SK-N-SH (cell line): ENCODE data around the gene C1orf174. TPM values are rescaled to one million over a fixed set of nuclear protein-coding genes. Genes with fewer than 3 reads are reported as not detected.

Source experiments
- CTCF ChIA-PET: fragments of 300-600, 350-600 bp; formaldehyde crosslinking; extraction: SDS; loops from one replicate; lab custom pipeline; 2021; lab: Yijun Ruan, JAX
- POLR2A ChIA-PET: fragments of 350-600 bp; sonication (Branson Sonifier 250); formaldehyde crosslinking; extraction: SDS; loops from one replicate; lab custom pipeline; 2020; ENCODE audit warnings: antibody characterized with exemption, inconsistent platforms; lab: Yijun Ruan, JAX
- DNase-seq: peaks from one replicate; pipeline ENCODE4 v3.0.0; 2012
- H2AFZ ChIP-seq: fragments of 200-600 bp; sonication (generic); 2 replicates; pipeline ENCODE4 v1.8.1; 2016; ENCODE audit warnings: antibody characterized with exemption, mild to moderate bottlenecking, low read depth
- H3F3A ChIP-seq: fragments of 200-600 bp; sonication (generic); replicated peaks from 2 replicates; pipeline ENCODE3; 2016; ENCODE audit warnings: antibody characterized with exemption, mild to moderate bottlenecking; ENCODE audit not compliant: insufficient read depth
- H3K27ac ChIP-seq, 2 experiments: fragments of 200-500 bp in 1 of 2; fragments of 200-600 bp in 1 of 2; sonication (Bioruptor generic) in 1 of 2; sonication (generic), shearing (Covaris generic) in 1 of 2; 2 replicates each; pipeline versions ENCODE4 v1.5.1 to v1.6.1; 2014 to 2016; ENCODE audit warnings: low read depth in 2 of 2, inconsistent platforms in 1 of 2, low read length in 1 of 2, mild to moderate bottlenecking in 1 of 2, mixed read lengths in 1 of 2
- H3K27me3 ChIP-seq: fragments of 200-600 bp; sonication (generic), shearing (Covaris generic); 2 replicates; pipeline ENCODE4 v1.6.1; 2016; ENCODE audit warnings: mixed run types; ENCODE audit not compliant: insufficient read depth
- H3K36me3 ChIP-seq, 2 experiments: fragments of 200-500 bp in 1 of 2; fragments of 200-600 bp in 1 of 2; sonication (Bioruptor generic) in 1 of 2; sonication (generic) in 1 of 2; replicated peaks in 1 of 2; 2 replicates each; pipeline versions ENCODE3 to v1.5.1; 2014 to 2016; ENCODE audit warnings: low read length in 1 of 2, mild to moderate bottlenecking in 1 of 2; ENCODE audit not compliant: insufficient read depth in 2 of 2, control insufficient read depth in 1 of 2
- H3K4me1 ChIP-seq, 2 experiments: fragments of 200-500 bp in 1 of 2; fragments of 200-600 bp in 1 of 2; sonication (Bioruptor generic) in 1 of 2; sonication (generic), shearing (Covaris generic) in 1 of 2; 2 replicates each; pipeline versions ENCODE4 v1.5.1 to v1.6.1; 2014 to 2016; ENCODE audit warnings: low read depth in 1 of 2, low read length in 1 of 2, mixed run types in 1 of 2; ENCODE audit not compliant: insufficient read depth in 2 of 2, control insufficient read depth in 1 of 2
- H3K4me2 ChIP-seq: fragments of 200-600 bp; sonication (generic), shearing (Covaris generic); 2 replicates; pipeline ENCODE4 v1.6.1; 2017; ENCODE audit warnings: mixed run types
- H3K4me3 ChIP-seq, 2 experiments: fragments of 200-500 bp in 1 of 2; fragments of 200-600 bp in 1 of 2; sonication (Bioruptor generic) in 1 of 2; sonication (generic), shearing (Covaris generic) in 1 of 2; 2 replicates each; pipeline versions ENCODE4 v1.5.1 to v1.8.1; 2014 to 2016; ENCODE audit warnings: low read depth in 2 of 2, inconsistent platforms in 1 of 2, low read length in 1 of 2, mild to moderate bottlenecking in 1 of 2, mixed read lengths in 1 of 2, moderate library complexity in 1 of 2
- H3K79me2 ChIP-seq: fragments of 200-600 bp; sonication (generic); 2 replicates; pipeline ENCODE4 v1.8.1; 2017; ENCODE audit warnings: mild to moderate bottlenecking; ENCODE audit not compliant: insufficient read depth
- H3K9ac ChIP-seq: fragments of 200-600 bp; sonication (generic); 2 replicates; pipeline ENCODE4 v1.6.1; 2017; ENCODE audit warnings: mixed run types
- H3K9me2 ChIP-seq: fragments of 200-600 bp; sonication (generic); 2 replicates; pipeline ENCODE4 v1.6.1; 2017; ENCODE audit warnings: mixed run types
- H3K9me3 ChIP-seq: fragments of 200-600 bp; sonication (generic); 2 replicates; pipeline ENCODE4 v1.6.1; 2017; ENCODE audit warnings: mixed run types, mild to moderate bottlenecking, moderate library complexity
- H4K20me1 ChIP-seq: fragments of 200-600 bp; sonication (generic); 2 replicates; pipeline ENCODE4 v1.6.1; 2017; ENCODE audit warnings: mild to moderate bottlenecking, mixed run types; ENCODE audit not compliant: insufficient read depth
- CHD2 ChIP-seq: fragments of 150-350 bp; IDR thresholded peaks from 2 replicates; pipeline ENCODE4 v1.6.1; 2018; ENCODE audit warnings: low read length; ENCODE audit not compliant: partially characterized antibody
- EP300 ChIP-seq, 2 experiments: IDR thresholded peaks; 2 replicates each; pipeline versions ENCODE4 v1.4.0 to v1.6.1; 2012; ENCODE audit warnings: borderline replicate concordance in 1 of 2, low read depth in 1 of 2, low read length in 1 of 2
- GABPA ChIP-seq: IDR thresholded peaks from 2 replicates; pipeline ENCODE4 v1.4.0; 2012; ENCODE audit warnings: low read depth, mild to moderate bottlenecking
- GATA2 ChIP-seq: sonication (generic); formaldehyde crosslinking; IDR thresholded peaks from 2 replicates; pipeline ENCODE4 v1.5.0; 2020; ENCODE audit warnings: mild to moderate bottlenecking, missing genetic modification reagents
- MEF2A ChIP-seq: IDR thresholded peaks from 2 replicates; pipeline ENCODE4 v1.4.0; 2012; ENCODE audit warnings: low read depth, borderline replicate concordance
- MXI1 ChIP-seq: IDR thresholded peaks from 2 replicates; pipeline ENCODE4 v1.6.1; 2012; ENCODE audit warnings: mild to moderate bottlenecking, low read depth, low read length, improper control_type of control experiment
- POLR2AphosphoS5 ChIP-seq: IDR thresholded peaks from 2 replicates; pipeline ENCODE4 v1.6.1; 2012; ENCODE audit warnings: low read depth, low read length
- RAD21 ChIP-seq: IDR thresholded peaks from 2 replicates; pipeline ENCODE4 v1.6.1; 2012; ENCODE audit warnings: mild to moderate bottlenecking, low read length
- RCOR1 ChIP-seq: fragments of 150-350 bp; IDR thresholded peaks from 2 replicates; pipeline ENCODE4 v1.6.1; 2017; ENCODE audit warnings: antibody characterized with exemption, low read length
- REST ChIP-seq: IDR thresholded peaks from 2 replicates; pipeline ENCODE4 v1.6.1; 2012; ENCODE audit warnings: mild to moderate bottlenecking, low read depth, low read length, moderate library complexity
- RXRA ChIP-seq: IDR thresholded peaks from 2 replicates; pipeline ENCODE4 v1.4.0; 2012; ENCODE audit warnings: low read depth, mild to moderate bottlenecking, borderline replicate concordance
- SIN3A ChIP-seq: IDR thresholded peaks from 2 replicates; pipeline ENCODE4 v1.6.1; 2012; ENCODE audit warnings: low read depth, mild to moderate bottlenecking, low read length, moderate library complexity, borderline replicate concordance
- SMC3 ChIP-seq: IDR thresholded peaks from 2 replicates; pipeline ENCODE4 v1.6.1; 2012; ENCODE audit warnings: low read depth, low read length, improper control_type of control experiment
- TAF1 ChIP-seq: IDR thresholded peaks from 2 replicates; pipeline ENCODE4 v1.6.1; 2012; ENCODE audit warnings: low read depth, mild to moderate bottlenecking, low read length, moderate library complexity, borderline replicate concordance
- TEAD4 ChIP-seq: IDR thresholded peaks from 2 replicates; pipeline ENCODE4 v1.4.0; 2012; ENCODE audit warnings: mild to moderate bottlenecking, borderline replicate concordance; ENCODE audit not compliant: insufficient read depth
- USF1 ChIP-seq: IDR thresholded peaks from 2 replicates; pipeline ENCODE4 v1.4.0; 2012; ENCODE audit warnings: low read depth, borderline replicate concordance
- YY1 ChIP-seq: IDR thresholded peaks from 2 replicates; pipeline ENCODE4 v1.4.0; 2012; ENCODE audit warnings: low read depth, mild to moderate bottlenecking
- WGBS: methylation state at CpG from one replicate; pipeline ENCODE4 v1.1.6; 2017; ENCODE audit warnings: low lambda C conversion rate; 5-methylcytosine and 5-hydroxymethylcytosine counted together
- polyA plus RNA-seq, 3 experiments: library from polyadenylated mRNA; depleted of rRNA; stranded (reverse); fragments of >200 nt; gene quantifications; 2 replicates each; pipeline ENCODE4 v1.2.3, GENCODE V29; 2012

Gene C1orf174
- polyA plus RNA-seq, 1 of the 3 experiments (the other 2 are of a cell fraction): 21.4 TPM

GRCh38 chr1:3923378-3924185, 23.5 kb upstream of the C1orf174 start:
- Histone ChIP-seq H3K9me2 (no peaks in the 10 kb centered on the region), H4K20me1 (no peaks in the 10 kb centered on the region), H3K4me3 (no peak overlapping the region), H3K27ac (no peak overlapping the region), H3F3A (no peaks in the 10 kb centered on the region), H3K9ac (no peak overlapping the region), H3K4me1 (no peaks in the 10 kb centered on the region), H3K36me3 (no peaks in the 10 kb centered on the region), H2AFZ (no peak overlapping the region), H3K9me3 (no peaks in the 10 kb centered on the region), H3K79me2 (no peaks in the 10 kb centered on the region), H3K27me3 (no peaks in the 10 kb centered on the region), H3K4me2 (no peak overlapping the region)
- CTCF ChIA-PET: no interaction called here
- POLR2A ChIA-PET: no interaction called here
- TF ChIP-seq CHD2: no peak
- TF ChIP-seq GABPA: no peak
- TF ChIP-seq RCOR1: no peak
- TF ChIP-seq MXI1: no peak
- TF ChIP-seq SIN3A: no peak
- no peak for TF ChIP-seq REST
- TF ChIP-seq RAD21: no peak
- TF ChIP-seq POLR2AphosphoS5: no peak
- no peak for TF ChIP-seq RXRA
- TF ChIP-seq TEAD4: no peak
- no peak for TF ChIP-seq EP300 (IDR thresholded peaks at IDR 0.05; ENCODE audit: borderline replicate concordance in 1 of 2, low read depth in 1 of 2, low read length in 1 of 2)
- TF ChIP-seq TAF1: no peak
- no peak for TF ChIP-seq YY1
- TF ChIP-seq GATA2: no peak
- no peak for TF ChIP-seq MEF2A
- TF ChIP-seq SMC3: no peak
- TF ChIP-seq USF1: no peak
- DNase-seq: no peak
- WGBS: 42% methylated on average over 14 of the region's 25 CpGs
